Measurements from ENCODE around the gene KTN1.

KTN1 gene

GRCh38 chr14:55621391-55621790, 41.4 kb downstream of the KTN1 start:
- TF ChIP-seq CTCF (IDR thresholded peaks at IDR 0.05; ENCODE audit: insufficient read depth, low read length, poor library complexity, severe bottlenecking): no peak
- TF ChIP-seq EZH2phosphoT487 (conservative IDR thresholded peaks at IDR 0.05; ENCODE audit: low read length): no peak
- Histone ChIP-seq H3K27me3 (ENCODE audit: low read length) (no peaks in the 10 kb centered on the region), H3K9ac (ENCODE audit: low read length) (no peak overlapping the region), H3K4me3 (ENCODE audit: insufficient read depth, low read length, poor library complexity, severe bottlenecking) (no peak overlapping the region), H3F3A (ENCODE audit: insufficient read depth) (no peaks in the 10 kb centered on the region), H4K20me1 (ENCODE audit: low read depth, low read length) (no peaks in the 10 kb centered on the region), H2AFZ (ENCODE audit: low read depth, low read length, severe bottlenecking) (no peak overlapping the region), H3K9me2 (replicated peaks; ENCODE audit: insufficient read depth, low read length) (no peaks in the 10 kb centered on the region), H3K9me3 (ENCODE audit: insufficient read depth, low read length) (peaks cover 10% of the 10 kb centered on the region; the same call in 1 of the 2 replicates), H3K4me2 (ENCODE audit: low read depth, low read length, poor library complexity, severe bottlenecking) (no peak overlapping the region), H3K36me3 (ENCODE audit: low read length) (peaks cover 56% of the 10 kb centered on the region), H3K79me2 (ENCODE audit: insufficient read depth, low read length) (no peaks in the 10 kb centered on the region), H3K27ac (ENCODE audit: low read depth, low read length) (no peak overlapping the region)

- peaks cover 42% of the 10 kb centered on the region for H3K36me3 ChIP-seq (ENCODE audit: low read length)
- H3K9me2 ChIP-seq (replicated peaks; ENCODE audit: insufficient read depth, low read length): no peaks in the 10 kb centered on the region
- H3K9ac ChIP-seq (ENCODE audit: low read length): no peak overlapping the region
- no peak for TF ChIP-seq EZH2phosphoT487 (conservative IDR thresholded peaks at IDR 0.05; ENCODE audit: low read length)
- TF ChIP-seq CTCF (IDR thresholded peaks at IDR 0.05; ENCODE audit: insufficient read depth, low read length, poor library complexity, severe bottlenecking): no peak
- no peaks in the 10 kb centered on the region for H3F3A ChIP-seq (ENCODE audit: insufficient read depth)
- H3K4me3 ChIP-seq (ENCODE audit: insufficient read depth, low read length, poor library complexity, severe bottlenecking): no peak overlapping the region
- no peak overlapping the region for H3K27ac ChIP-seq (ENCODE audit: low read depth, low read length)
- no peaks in the 10 kb centered on the region for H3K79me2 ChIP-seq (ENCODE audit: insufficient read depth, low read length)
- H4K20me1 ChIP-seq (ENCODE audit: low read depth, low read length): no peaks in the 10 kb centered on the region
- no peak overlapping the region for H3K4me2 ChIP-seq (ENCODE audit: low read depth, low read length, poor library complexity, severe bottlenecking)
- no peaks in the 10 kb centered on the region for H3K27me3 ChIP-seq (ENCODE audit: low read length)
- peaks cover 5% of the 10 kb centered on the region; the same call in 1 of the 2 replicates for H3K9me3 ChIP-seq (ENCODE audit: insufficient read depth, low read length)
- no peak overlapping the region for H2AFZ ChIP-seq (ENCODE audit: low read depth, low read length, severe bottlenecking)
Observed at GRCh38 chr14:55624913-55625312, 44.9 kb downstream of the KTN1 start.

- no peaks in the 10 kb centered on the region for H4K20me1 ChIP-seq (ENCODE audit: low read depth, low read length)
- no peak overlapping the region for H3K27ac ChIP-seq (ENCODE audit: low read depth, low read length)
- peaks cover 40% of the 10 kb centered on the region for H3K36me3 ChIP-seq (ENCODE audit: low read length)
- H2AFZ ChIP-seq (ENCODE audit: low read depth, low read length, severe bottlenecking): no peak overlapping the region
- no peaks in the 10 kb centered on the region for H3K9me2 ChIP-seq (replicated peaks; ENCODE audit: insufficient read depth, low read length)
- no peaks in the 10 kb centered on the region; the same call in 1 of the 2 replicates for H3K9me3 ChIP-seq (ENCODE audit: insufficient read depth, low read length)
- no peak overlapping the region for H3K9ac ChIP-seq (ENCODE audit: low read length)
- H3K4me2 ChIP-seq (ENCODE audit: low read depth, low read length, poor library complexity, severe bottlenecking): no peak overlapping the region
- H3K79me2 ChIP-seq (ENCODE audit: insufficient read depth, low read length): no peaks in the 10 kb centered on the region
- H3K27me3 ChIP-seq (ENCODE audit: low read length): no peaks in the 10 kb centered on the region
- no peak overlapping the region for H3K4me3 ChIP-seq (ENCODE audit: insufficient read depth, low read length, poor library complexity, severe bottlenecking)
- TF ChIP-seq EZH2phosphoT487 (conservative IDR thresholded peaks at IDR 0.05; ENCODE audit: low read length) (no peak), CTCF (IDR thresholded peaks at IDR 0.05; ENCODE audit: insufficient read depth, low read length, poor library complexity, severe bottlenecking) (no peak)
- no peaks in the 10 kb centered on the region for H3F3A ChIP-seq (ENCODE audit: insufficient read depth)
Observed at GRCh38 chr14:55625481-55625880, 45.5 kb downstream of the KTN1 start.
